Glutamatergic neuron (in vitro differentiated cells): ENCODE measurements around the gene GPLD1. TPM values are rescaled to one million over a fixed set of nuclear protein-coding genes. Genes with fewer than 3 reads are reported as not detected.
A peak's percentile ranks its signal among the peaks of the same experiment; 100 is the strongest.

Experiments used
- DNase-seq: peaks from one replicate; pipeline ENCODE4 v3.0.0; 2022
- H3K27ac Mint-ChIP-seq: one replicate; pipeline ENCODE4 v1.8.0; 2020; ENCODE audit warnings: mild to moderate bottlenecking, mixed read lengths, inconsistent platforms; ENCODE audit not compliant: unreplicated experiment
- H3K27me3 Mint-ChIP-seq: one replicate; pipeline ENCODE4 v1.8.0; 2020; ENCODE audit warnings: mild to moderate bottlenecking, moderate library complexity, mixed read lengths, inconsistent platforms; ENCODE audit not compliant: unreplicated experiment
- H3K36me3 Mint-ChIP-seq: one replicate; pipeline ENCODE4 v1.8.0; 2020; ENCODE audit warnings: mild to moderate bottlenecking, mixed read lengths, inconsistent platforms; ENCODE audit not compliant: unreplicated experiment
- H3K4me1 Mint-ChIP-seq: one replicate; pipeline ENCODE4 v1.8.0; 2020; ENCODE audit warnings: mild to moderate bottlenecking, low read depth, mixed read lengths, inconsistent platforms; ENCODE audit not compliant: unreplicated experiment
- H3K4me3 Mint-ChIP-seq: one replicate; pipeline ENCODE4 v1.8.0; 2020; ENCODE audit warnings: mild to moderate bottlenecking, mixed read lengths, inconsistent platforms; ENCODE audit not compliant: unreplicated experiment
- H3K9me3 Mint-ChIP-seq: one replicate; pipeline ENCODE4 v1.8.0; 2020; ENCODE audit warnings: mild to moderate bottlenecking, moderate library complexity, mixed read lengths, inconsistent platforms; ENCODE audit not compliant: unreplicated experiment
- CTCF ChIP-seq: fragments of 200-600 bp; sonication (generic); IDR thresholded peaks from one replicate; pipeline ENCODE4 v1.5.0; 2021; ENCODE audit not compliant: partially characterized antibody, unreplicated experiment
- total RNA-seq: library from RNA; stranded (reverse); fragmentation: NEBNext Ultra II Directional; extraction: Animal tissue kit (Norgen Biotek cat#: 25700); gene quantifications from one replicate; pipeline ENCODE4 v1.2.1, GENCODE V29; 2021; ENCODE audit not compliant: unreplicated experiment

The GPLD1 gene
- total RNA-seq, 1 donor from 2014 or later = 2.0 TPM

- TF ChIP-seq CTCF = no peak
- H3K27ac Mint-ChIP-seq = no peak overlapping the region
- no peaks in the 10 kb centered on the region for H3K4me1 Mint-ChIP-seq
- no peak for DNase-seq
- no peaks in the 10 kb centered on the region for H3K36me3 Mint-ChIP-seq
- no peaks in the 10 kb centered on the region for H3K9me3 Mint-ChIP-seq
- H3K27me3 Mint-ChIP-seq = no peaks in the 10 kb centered on the region
- H3K4me3 Mint-ChIP-seq = no peak overlapping the region
Measured at GRCh38 chr6:24408719-24409410, 80.5 kb downstream of the GPLD1 start.

- DNase-seq = no peak
- Mint-ChIP-seq H3K4me1 (peaks cover 1% of the 10 kb centered on the region), H3K9me3 (peaks cover 2% of the 10 kb centered on the region), H3K36me3 (no peaks in the 10 kb centered on the region), H3K27me3 (peaks cover 4% of the 10 kb centered on the region), H3K4me3 (no peak overlapping the region), H3K27ac (no peak overlapping the region)
- no peak for TF ChIP-seq CTCF
Measured at GRCh38 chr6:24405262-24405661, 84.1 kb downstream of the GPLD1 start.

GRCh38 chr6:24403501-24403824 is 85.9 kb downstream of the GPLD1 start:
- Mint-ChIP-seq H3K36me3 (no peaks in the 10 kb centered on the region), H3K27ac (no peak overlapping the region), H3K4me1 (peaks cover 1% of the 10 kb centered on the region), H3K27me3 (peaks cover 4% of the 10 kb centered on the region), H3K4me3 (peak overlapping the region; percentile 98), H3K9me3 (peaks cover 2% of the 10 kb centered on the region)
- no peak for DNase-seq
- TF ChIP-seq CTCF = no peak

- peak within 1 kb of the TSS; percentile 98 for H3K4me3 Mint-ChIP-seq
Measured at GRCh38 chr6:24402697-24403500, 86.5 kb downstream of the GPLD1 start, which contains the start of gene MRS2. Gene MRS2, plus strand, starts transcription at chr6:24402936. Its CDS starts 111 bp downstream, at chr6:24403047.

More at GRCh38 chr6:24402697-24403500, 86.5 kb downstream of the GPLD1 start, which contains the start of gene MRS2:
- peak; percentile 74 for DNase-seq
- Mint-ChIP-seq H3K27ac (peak within 1 kb of the TSS; percentile 38), H3K27me3 (peaks cover 4% of the 10 kb centered on the region), H3K36me3 (no peaks in the 10 kb centered on the region), H3K4me1 (peaks cover 1% of the 10 kb centered on the region), H3K9me3 (peaks cover 2% of the 10 kb centered on the region)
- no peak for TF ChIP-seq CTCF
